B cell (primary cell): ENCODE measurements around the gene PTPRC. TPM values are rescaled to one million over a fixed set of nuclear protein-coding genes. Genes with fewer than 3 reads are reported as not detected.

Source experiments
- ATAC-seq: fragments of 200-7000 bp; cut with Tn5 transposase; one replicate; pipeline ENCODE4 v1.10.0; 2021; ENCODE audit warnings: low read depth, mild to moderate bottlenecking, moderate number of reproducible peaks, moderate library complexity
- CTCF ChIA-PET: fragments of 350-600 bp; sonication (Branson Sonifier 250); formaldehyde crosslinking; loops from one replicate; lab custom pipeline; 2021; ENCODE audit warnings: antibody characterized with exemption, inconsistent platforms; lab: Charles Lee
- POLR2A ChIA-PET: fragments of 350-600 bp; sonication (Branson Sonifier 250); formaldehyde crosslinking; loops from one replicate; lab custom pipeline; 2021; ENCODE audit warnings: antibody characterized with exemption; lab: Charles Lee
- DNase-seq: peaks from one replicate; pipeline ENCODE4 v3.0.0; 2013
- H2AFZ ChIP-seq: 2 replicates; pipeline ENCODE4 v1.6.1; 2012; ENCODE audit warnings: mild to moderate bottlenecking, low read depth, low read length; ENCODE audit not compliant: insufficient read depth, poor library complexity, severe bottlenecking
- H3K27ac ChIP-seq, 2 donors: 1 replicate in 1 of 2; 2 replicates in 1 of 2; pipeline ENCODE4 v1.5.1; 2012 to 2013; ENCODE audit warnings: low read length in 2 of 2, mild to moderate bottlenecking in 2 of 2, moderate library complexity in 1 of 2
- H3K27me3 ChIP-seq, 4 experiments: fragments of 200-600 bp in 1 of 4; sonication (generic) in 1 of 4; replicated peaks in 1 of 4; 1 replicate in 2 of 4; 2 replicates in 2 of 4; pipeline versions ENCODE4 v1.6.1 to v1.7.0; 2013 to 2016; ENCODE audit warnings: low read length in 3 of 4, mild to moderate bottlenecking in 2 of 4, mixed read lengths in 1 of 4, moderate library complexity in 1 of 4; ENCODE audit not compliant: insufficient read depth in 4 of 4, control insufficient read depth in 3 of 4; ENCODE audit errors: control extremely low read depth in 1 of 4
- H3K36me3 ChIP-seq, 2 experiments: replicated peaks in 1 of 2; 1 replicate in 1 of 2; 2 replicates in 1 of 2; pipeline versions ENCODE4 v1.6.1 to v1.7.1; 2013; ENCODE audit warnings: low read length in 1 of 2; ENCODE audit not compliant: insufficient read depth in 2 of 2, control insufficient read depth in 1 of 2; ENCODE audit errors: control extremely low read depth in 1 of 2, extremely low read depth in 1 of 2
- H3K4me1 ChIP-seq, 2 donors: fragments of 200-600 bp in 1 of 2; sonication (generic) in 1 of 2; 1 replicate in 1 of 2; 2 replicates in 1 of 2; pipeline versions ENCODE4 v1.5.1 to v1.6.1; 2013 to 2017; ENCODE audit warnings: low read length in 2 of 2; ENCODE audit not compliant: control insufficient read depth in 2 of 2, insufficient read depth in 2 of 2
- H3K4me2 ChIP-seq: replicated peaks from 2 replicates; pipeline ENCODE3; 2012; ENCODE audit warnings: mild to moderate bottlenecking, low read depth, low read length; ENCODE audit not compliant: poor library complexity, severe bottlenecking
- H3K4me3 ChIP-seq, 5 experiments: fragments of 200-600 bp in 1 of 5; sonication (generic) in 1 of 5; 1 replicate in 3 of 5; 2 replicates in 2 of 5; pipeline versions ENCODE4 v1.5.1 to v1.7.0; 2011 to 2016; ENCODE audit warnings: low read length in 4 of 5, mild to moderate bottlenecking in 4 of 5, low read depth in 2 of 5, control low read depth in 1 of 5, moderate library complexity in 1 of 5; ENCODE audit not compliant: insufficient read depth in 1 of 5; ENCODE audit errors: control extremely low read depth in 1 of 5, extremely low read depth in 1 of 5
- H3K79me2 ChIP-seq: fragments of 200-600 bp; sonication (generic); one replicate; pipeline ENCODE4 v1.6.0; 2016; ENCODE audit warnings: low read length; ENCODE audit not compliant: control insufficient read depth, insufficient read depth
- H3K9ac ChIP-seq: fragments of 200-600 bp; sonication (generic); 2 replicates; pipeline ENCODE4 v1.6.1; 2017; ENCODE audit warnings: mild to moderate bottlenecking, low read length, moderate library complexity
- H3K9me3 ChIP-seq, 3 donors: one replicate each; pipeline versions ENCODE4 v1.6.1 to v1.7.1; 2013; ENCODE audit warnings: low read length in 2 of 3; ENCODE audit not compliant: control insufficient read depth in 2 of 3, insufficient read depth in 1 of 3; ENCODE audit errors: control extremely low read depth in 1 of 3
- H4K20me1 ChIP-seq: 2 replicates; pipeline ENCODE4 v1.6.0; 2012; ENCODE audit warnings: mild to moderate bottlenecking, low read length; ENCODE audit not compliant: insufficient read depth, control insufficient read depth, poor library complexity, severe bottlenecking
- H3K27ac Mint-ChIP-seq: one replicate; pipeline ENCODE4 v1.8.0; 2021; ENCODE audit warnings: mixed read lengths
- H3K27me3 Mint-ChIP-seq: one replicate; pipeline ENCODE4 v1.8.0; 2021; ENCODE audit warnings: mixed read lengths
- H3K4me1 Mint-ChIP-seq: one replicate; pipeline ENCODE4 v1.8.0; 2021; ENCODE audit warnings: mixed read lengths
- H3K4me3 Mint-ChIP-seq: one replicate; pipeline ENCODE4 v1.8.0; 2021; ENCODE audit warnings: mixed read lengths
- H3K9me3 Mint-ChIP-seq: one replicate; pipeline ENCODE4 v1.8.0; 2022; ENCODE audit warnings: mixed read lengths; ENCODE audit not compliant: insufficient read depth
- EZH2 ChIP-seq: IDR thresholded peaks from 2 replicates; pipeline ENCODE4 v1.6.1; 2012; ENCODE audit warnings: borderline replicate concordance, low read depth, mild to moderate bottlenecking, moderate library complexity, low read length; ENCODE audit not compliant: insufficient read depth, poor library complexity, severe bottlenecking
- WGBS: methylation state at CpG from one replicate; pipeline ENCODE4 v1.1.5; 2013; ENCODE audit warnings: missing lambda C conversion rate; ENCODE audit not compliant: insufficient coverage; 5-methylcytosine and 5-hydroxymethylcytosine counted together
- intact Hi-C: fragments of 100-400 bp; cut with micrococcal nuclease; formaldehyde crosslinking; loops from one replicate; pipeline ENCODE4 v1.10.0; 2022
- polyA plus RNA-seq: library from polyadenylated mRNA; depleted of rRNA; stranded (reverse); fragments of >200 nt; gene quantifications from 2 replicates; pipeline ENCODE4 v1.2.3, GENCODE V29; 2012
- total RNA-seq, 2 donors: library from RNA; stranded (reverse); fragments of 120-200 nt in 1 of 2; gene quantifications; 1 replicate in 1 of 2; 2 replicates in 1 of 2; pipeline versions ENCODE4 v1.2.3 to v1.2.4, GENCODE V29; 2013 to 2022
- TF ChIP-seq, protein P1 (sequence below): fragments of 200-600 bp; IDR thresholded peaks from one replicate; pipeline ENCODE4 v1.8.0; 2022; ENCODE audit warnings: antibody characterized with exemption, mild to moderate bottlenecking

Gene PTPRC
- total and polyA plus RNA-seq, 2 donors (not counting 1 experiment from before 2014, with no cell fraction given), result 151 to 543 TPM

DNA sequence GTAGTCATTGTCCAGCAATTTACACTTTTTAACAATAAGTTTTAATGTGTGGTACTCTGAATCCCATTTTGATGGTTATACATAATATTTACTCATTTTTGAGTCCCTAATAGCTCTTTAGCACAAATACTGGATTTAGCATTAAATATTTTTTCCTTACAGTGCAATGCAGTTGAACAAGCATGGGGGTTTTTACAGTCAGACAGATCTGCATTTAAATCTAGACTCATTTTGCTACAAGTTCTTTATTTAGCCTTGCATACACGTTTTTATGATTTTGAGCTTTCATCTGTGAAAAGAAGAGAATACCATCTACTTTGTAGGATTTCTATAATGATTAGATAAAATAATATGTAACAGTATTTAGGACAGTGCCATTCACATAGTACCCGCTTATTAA lies 44.0 kb downstream of the PTPRC start:
- H3K27ac ChIP-seq, result peak overlapping the region; percentile 69 to 98
- Mint-ChIP-seq H3K4me1 (peaks cover 84% of the 10 kb centered on the region), H3K4me3 (peak overlapping the region; percentile 57), H3K9me3 (no peaks in the 10 kb centered on the region), H3K27me3 (no peaks in the 10 kb centered on the region), H3K27ac (peak overlapping the region; percentile 82)
- peaks cover 0 to 10% (median 0%) of the 10 kb centered on the region in 3 donors for H3K9me3 ChIP-seq
- peak overlapping the region in 2 of 5 experiments; percentile 52 to 66 for H3K4me3 ChIP-seq
- H4K20me1 ChIP-seq, result peaks cover 11% of the 10 kb centered on the region
- H3K4me1 ChIP-seq, result peaks cover 72 to 90% of the 10 kb centered on the region in 2 donors
- peak overlapping the region; percentile 69 for H3K4me2 ChIP-seq
- H2AFZ ChIP-seq, result no peak overlapping the region
- TF ChIP-seq, protein P1, sequence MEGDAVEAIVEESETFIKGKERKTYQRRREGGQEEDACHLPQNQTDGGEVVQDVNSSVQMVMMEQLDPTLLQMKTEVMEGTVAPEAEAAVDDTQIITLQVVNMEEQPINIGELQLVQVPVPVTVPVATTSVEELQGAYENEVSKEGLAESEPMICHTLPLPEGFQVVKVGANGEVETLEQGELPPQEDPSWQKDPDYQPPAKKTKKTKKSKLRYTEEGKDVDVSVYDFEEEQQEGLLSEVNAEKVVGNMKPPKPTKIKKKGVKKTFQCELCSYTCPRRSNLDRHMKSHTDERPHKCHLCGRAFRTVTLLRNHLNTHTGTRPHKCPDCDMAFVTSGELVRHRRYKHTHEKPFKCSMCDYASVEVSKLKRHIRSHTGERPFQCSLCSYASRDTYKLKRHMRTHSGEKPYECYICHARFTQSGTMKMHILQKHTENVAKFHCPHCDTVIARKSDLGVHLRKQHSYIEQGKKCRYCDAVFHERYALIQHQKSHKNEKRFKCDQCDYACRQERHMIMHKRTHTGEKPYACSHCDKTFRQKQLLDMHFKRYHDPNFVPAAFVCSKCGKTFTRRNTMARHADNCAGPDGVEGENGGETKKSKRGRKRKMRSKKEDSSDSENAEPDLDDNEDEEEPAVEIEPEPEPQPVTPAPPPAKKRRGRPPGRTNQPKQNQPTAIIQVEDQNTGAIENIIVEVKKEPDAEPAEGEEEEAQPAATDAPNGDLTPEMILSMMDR, result no peak
- no peak for TF ChIP-seq EZH2
- peaks cover 2 to 22% of the 10 kb centered on the region in 2 experiments for H3K36me3 ChIP-seq
- ATAC-seq (no peak), DNase-seq (no peak)
- intact Hi-C loops, result loop anchor here (1.0 to 5.0 kb wide), 6 partner anchors 12 to 524 kb away; no protein-coding TSS in a partner anchor
- peak overlapping the region; percentile 54 for H3K9ac ChIP-seq
- no CpG with 5 or more reads among the region's 2 CpGs for WGBS
- H3K79me2 ChIP-seq, result peaks cover 97% of the 10 kb centered on the region
- ChIA-PET POLR2A (interaction anchor here (0.6 to 8.1 kb wide), 4 partner anchors 11 to 105 kb away, joined by 3 to 60 read pairs (median 6); no protein-coding TSS in a partner anchor), CTCF (interaction anchor here (0.7 to 6.6 kb wide), 13 partner anchors 9 to 216 kb away, joined by 3 to 87 read pairs (median 6); partner anchors contain the start of gene PTPRC)
- H3K27me3 ChIP-seq, result no peaks in the 10 kb centered on the region

DNA sequence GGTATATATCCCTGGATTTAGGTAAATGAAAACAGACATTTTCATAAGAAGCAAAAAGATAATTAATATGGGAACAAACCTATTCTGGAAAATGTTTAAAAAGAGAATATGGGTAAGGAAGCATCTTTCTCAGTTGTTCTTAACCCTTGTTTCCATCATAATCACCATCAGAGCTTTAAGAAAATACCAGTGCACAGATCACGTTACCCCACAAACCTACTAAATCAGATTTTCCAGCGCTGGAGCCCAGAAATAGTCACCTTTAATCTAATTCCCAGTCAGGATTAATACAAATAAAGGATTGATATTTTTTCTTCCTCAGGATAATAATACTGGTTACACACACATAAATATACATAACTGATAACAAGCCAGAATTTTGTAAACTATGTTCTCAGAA lies 44.6 kb downstream of the PTPRC start:
- H3K27me3 Mint-ChIP-seq, result no peaks in the 10 kb centered on the region
- TF ChIP-seq EZH2, result no peak
- TF ChIP-seq, protein P1, result no peak
- H3K9ac ChIP-seq, result peak overlapping the region; percentile 54

More for the DNA sequence above, 44.6 kb downstream of the PTPRC start:
- no peaks in the 10 kb centered on the region for H3K9me3 Mint-ChIP-seq
- peaks cover 67 to 90% of the 10 kb centered on the region in 2 donors for H3K4me1 ChIP-seq
- H3K4me1 Mint-ChIP-seq, result peaks cover 82% of the 10 kb centered on the region
- H3K36me3 ChIP-seq, result peaks cover 4 to 21% of the 10 kb centered on the region in 2 experiments
- CTCF ChIA-PET, result interaction anchor here (0.7 to 6.6 kb wide), 10 partner anchors 8 to 217 kb away, joined by 3 to 87 read pairs (median 5); partner anchors contain the start of gene PTPRC
- intact Hi-C loops, result loop anchor here (2.0 to 5.0 kb wide), 2 partner anchors 146 to 525 kb away; no protein-coding TSS in a partner anchor
- ATAC-seq (no peak), DNase-seq (no peak)
- peak overlapping the region; percentile 69 for H3K4me2 ChIP-seq
- peak overlapping the region; percentile 69 to 98 for H3K27ac ChIP-seq
- no peaks in the 10 kb centered on the region for H3K27me3 ChIP-seq
- peaks cover 0 to 10% (median 0%) of the 10 kb centered on the region in 3 donors for H3K9me3 ChIP-seq
- WGBS, result no CpG with 5 or more reads among the region's 2 CpGs
- POLR2A ChIA-PET, result interaction anchor here (8.1 kb wide), 1 partner anchor 61 kb away, joined by 60 read pairs; no protein-coding TSS in a partner anchor
- H3K27ac Mint-ChIP-seq, result peak overlapping the region; percentile 82
- no peak overlapping the region for H2AFZ ChIP-seq
- peaks cover 17% of the 10 kb centered on the region for H4K20me1 ChIP-seq
- peaks cover 97% of the 10 kb centered on the region for H3K79me2 ChIP-seq
- H3K4me3 ChIP-seq, result peak overlapping the region in 2 of 5 experiments; percentile 52 to 66
- peak overlapping the region; percentile 32 for H3K4me3 Mint-ChIP-seq
